Thyroid gland (tissue), 4 donors: Measurements from ENCODE around the gene SCARF1.
"Not testable (repeated sequence)": the region's sequence is repeated elsewhere in the genome, so short reads cannot be mapped to it uniquely, and the experiment has no call there.

Experiments
- CTCF ChIP-seq, 6 experiments: fragments of 200-600 bp in 3 of 6; fragments of 450-650 bp in 3 of 6; sonication (generic) in 3 of 6; IDR thresholded peaks; one replicate each; pipeline ENCODE4 v1.5.1; 2016 to 2019; ENCODE audit warnings: antibody characterized with exemption in 6 of 6, mild to moderate bottlenecking in 2 of 6, inconsistent platforms in 1 of 6, moderate library complexity in 1 of 6
- POLR2A ChIP-seq, 2 donors: fragments of 450-650 bp; IDR thresholded peaks; one replicate each; pipeline ENCODE4 v1.6.1; 2017; ENCODE audit warnings: antibody characterized with exemption in 2 of 2, mild to moderate bottlenecking in 2 of 2, moderate library complexity in 1 of 2

GRCh38 chr17:1663934-1664333 is 18.4 kb upstream of the SCARF1 start:
- not testable (repeated sequence) for TF ChIP-seq CTCF, POLR2A (IDR thresholded peaks at IDR 0.05)
